Stimulated activated CD4-positive, alpha-beta T cell treated with anti-CD3 and anti-CD28 coated beads, Interleukin-1b, Interleukin-23, amount 100 ng/mL, for 24 hours (primary cell): Measurements from ENCODE around the gene CYP11A1.

Experiments used
- DNase-seq, 4 experiments: peaks; one replicate each; pipeline ENCODE4 v3.0.0-alpha.2; 2020; ENCODE audit warnings: low read depth in 4 of 4, low spot score in 1 of 4

The CYP11A1 gene

GRCh38 chr15:74389241-74390048 is 22.0 kb upstream of the CYP11A1 start:
- DNase-seq, result no peak

GRCh38 chr15:74388363-74388951 is 21.0 kb upstream of the CYP11A1 start:
- DNase-seq, result no peak

GRCh38 chr15:74387621-74388362 is 20.3 kb upstream of the CYP11A1 start:
- DNase-seq, result no peak

- DNase-seq, result no peak
Measured at GRCh38 chr15:74387141-74387541, 19.7 kb upstream of the CYP11A1 start.

- no peak for DNase-seq
Measured at GRCh38 chr15:74386496-74387140, 19.2 kb upstream of the CYP11A1 start.

- DNase-seq, result no peak
Measured at GRCh38 chr15:74385733-74386132, 18.3 kb upstream of the CYP11A1 start.

- DNase-seq, result peak in 1 of 4 experiments; percentile 39
Measured at GRCh38 chr15:74384881-74385643, 17.6 kb upstream of the CYP11A1 start.

GRCh38 chr15:74384566-74384880 is 17.1 kb upstream of the CYP11A1 start:
- no peak for DNase-seq

GRCh38 chr15:74383695-74384565 is 16.5 kb upstream of the CYP11A1 start:
- peak in 2 of 4 experiments; percentile 44 to 67 for DNase-seq

- DNase-seq, result no peak
Measured at GRCh38 chr15:74383286-74383685, 15.8 kb upstream of the CYP11A1 start.

GRCh38 chr15:74382004-74382816 is 14.8 kb upstream of the CYP11A1 start:
- peak in 2 of 4 experiments; percentile 61 to 75 for DNase-seq

GRCh38 chr15:74381481-74381880 is 14.0 kb upstream of the CYP11A1 start:
- DNase-seq, result no peak

GRCh38 chr15:74381190-74381453 is 13.7 kb upstream of the CYP11A1 start:
- DNase-seq, result no peak

GRCh38 chr15:74380361-74381189 is 13.1 kb upstream of the CYP11A1 start:
- no peak for DNase-seq

- DNase-seq, result peak in 2 of 4 experiments; percentile 67 to 76
Measured at GRCh38 chr15:74378848-74379247, 11.4 kb upstream of the CYP11A1 start.

GRCh38 chr15:74377831-74378766 is 10.7 kb upstream of the CYP11A1 start:
- no peak for DNase-seq

GRCh38 chr15:74376825-74377581 is 9.6 kb upstream of the CYP11A1 start:
- DNase-seq, result no peak
